ENCODE data around the gene TRANK1.
A peak's percentile ranks its signal among the peaks of the same experiment; 100 is the strongest.
"Not testable (repeated sequence)": the region's sequence is repeated elsewhere in the genome, so short reads cannot be mapped to it uniquely, and the experiment has no call there.

The TRANK1 gene

GRCh38 chr3:36881735-36882134, 63.1 kb downstream of the TRANK1 start:
- no peak for DNase-seq

- not testable (repeated sequence) for DNase-seq
Measured at GRCh38 chr3:36879842-36880241, 65.0 kb downstream of the TRANK1 start.

DNA sequence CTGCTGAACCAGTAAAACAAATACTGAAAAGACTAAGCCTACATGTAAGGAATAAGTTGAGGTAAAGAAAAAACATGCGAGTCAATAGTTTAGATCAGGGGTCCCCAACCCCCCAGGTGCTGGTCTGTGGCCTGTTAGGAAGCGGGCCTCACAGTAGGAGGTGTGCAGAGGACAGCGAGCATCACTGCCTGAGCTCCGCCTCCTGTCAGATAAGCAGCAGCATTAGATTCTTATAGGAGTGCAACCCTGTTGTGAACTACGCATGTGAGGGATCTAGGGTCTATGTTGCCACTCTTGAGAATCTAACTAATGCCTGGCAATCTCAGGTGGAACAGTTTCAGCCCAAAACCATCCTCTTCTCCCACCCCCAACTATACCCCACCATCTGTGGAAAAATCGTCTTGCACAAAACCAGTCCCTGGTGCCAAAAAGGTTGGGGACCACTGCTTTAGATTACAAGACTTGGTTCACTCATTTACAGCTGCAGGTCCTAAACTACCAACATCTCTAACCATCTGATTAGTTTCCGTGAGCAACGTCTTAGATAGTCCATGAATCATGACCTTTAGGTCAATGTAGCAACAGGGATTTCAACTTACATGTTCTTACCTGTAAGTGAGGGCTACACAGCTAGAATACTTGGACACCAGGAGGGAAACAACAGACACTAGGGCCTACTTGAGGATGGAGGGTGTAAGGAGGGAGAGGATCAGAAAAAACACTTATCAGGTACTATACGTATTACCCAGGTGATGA, 66.7 kb downstream of the TRANK1 start:
- DNase-seq = no peak

DNA sequence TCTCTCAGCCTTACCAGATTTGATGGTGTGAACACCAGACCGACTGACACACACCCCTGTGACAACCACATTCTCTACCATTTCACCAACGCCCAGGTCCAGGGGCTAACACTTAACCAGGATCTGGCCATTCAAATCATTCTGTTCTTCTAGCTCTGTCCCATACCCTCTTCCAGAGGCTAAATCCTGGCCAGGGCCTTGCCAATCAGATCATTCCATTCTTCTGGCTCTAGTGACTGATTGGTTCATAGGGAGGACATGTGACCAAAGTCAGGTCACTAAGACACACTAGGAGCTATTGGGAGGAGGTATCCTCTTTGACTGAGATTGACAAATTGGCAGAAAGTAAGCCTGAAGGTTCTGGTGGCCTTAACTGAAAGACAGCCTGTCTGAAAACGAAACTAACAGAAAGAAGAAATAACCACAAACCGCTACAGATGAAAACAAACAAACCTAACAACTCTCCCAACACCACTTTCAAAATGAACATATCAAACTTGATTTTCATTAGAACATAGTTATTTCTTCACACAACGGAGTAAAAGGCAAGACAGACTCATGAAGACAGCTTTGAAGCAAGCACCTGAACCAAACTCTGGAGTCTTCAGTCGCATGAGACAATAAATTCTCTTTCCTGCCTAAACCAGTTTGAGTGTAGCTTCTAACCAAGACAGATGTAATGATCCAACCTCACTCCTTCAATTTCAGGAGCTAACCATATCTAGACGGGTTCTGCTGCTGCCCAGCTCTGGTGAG, 68.5 kb downstream of the TRANK1 start:
- DNase-seq = peak; percentile 24

DNA sequence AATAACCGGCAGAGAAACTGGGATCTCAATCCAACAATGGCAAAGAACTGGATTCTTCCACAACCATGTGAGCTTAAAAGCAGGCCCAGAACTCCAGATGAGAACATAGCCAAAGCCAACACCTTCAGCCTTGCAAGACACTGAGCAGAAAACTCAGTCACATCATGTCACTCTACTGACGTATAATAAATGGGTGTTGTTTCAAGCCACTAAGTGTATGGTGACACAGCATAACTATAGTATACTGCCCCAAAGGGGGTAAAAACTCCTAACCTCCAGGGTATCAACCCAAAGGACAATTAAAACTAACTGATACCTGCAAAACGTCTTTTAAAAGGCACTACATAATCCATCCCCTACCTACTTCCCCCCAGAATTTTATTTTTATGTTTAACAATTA, 69.5 kb downstream of the TRANK1 start:
- DNase-seq = no peak

- no peak for DNase-seq
Measured at GRCh38 chr3:36874424-36874823, 70.4 kb downstream of the TRANK1 start.

DNA sequence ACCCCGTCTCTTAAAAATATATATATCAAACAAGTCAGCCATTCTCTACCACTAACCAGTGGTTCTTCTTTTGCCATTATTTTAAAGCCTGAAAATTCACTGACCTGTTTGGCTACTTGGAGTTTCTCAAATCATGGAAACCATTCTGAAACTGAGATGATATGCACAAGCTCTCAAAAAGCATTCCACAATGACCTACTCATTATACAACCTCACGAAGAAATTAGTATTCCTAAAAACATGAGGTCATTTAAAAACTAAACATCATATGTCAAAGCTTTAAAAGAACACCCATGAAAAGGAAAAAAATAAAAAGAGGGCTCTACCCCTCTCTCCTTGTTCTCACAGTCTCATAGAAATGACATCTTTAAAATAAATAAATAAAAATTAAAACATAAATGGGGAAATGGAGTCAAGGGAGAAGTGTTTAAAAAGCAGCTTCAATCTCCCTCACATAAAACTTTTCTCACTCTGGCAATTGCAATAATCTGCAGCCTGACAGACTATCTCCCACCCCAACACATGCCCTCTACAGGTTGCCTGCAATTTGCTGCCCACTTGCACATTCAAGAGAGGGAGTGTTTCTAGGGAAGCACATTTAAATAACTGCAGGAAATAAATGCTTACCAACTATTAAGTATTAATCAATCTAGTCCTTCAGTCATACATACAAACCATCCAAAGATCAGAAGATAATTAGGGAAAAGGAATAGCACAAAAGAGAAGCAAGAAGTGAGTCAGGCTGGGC, 73.3 kb downstream of the TRANK1 start:
- DNase-seq = no peak

DNA sequence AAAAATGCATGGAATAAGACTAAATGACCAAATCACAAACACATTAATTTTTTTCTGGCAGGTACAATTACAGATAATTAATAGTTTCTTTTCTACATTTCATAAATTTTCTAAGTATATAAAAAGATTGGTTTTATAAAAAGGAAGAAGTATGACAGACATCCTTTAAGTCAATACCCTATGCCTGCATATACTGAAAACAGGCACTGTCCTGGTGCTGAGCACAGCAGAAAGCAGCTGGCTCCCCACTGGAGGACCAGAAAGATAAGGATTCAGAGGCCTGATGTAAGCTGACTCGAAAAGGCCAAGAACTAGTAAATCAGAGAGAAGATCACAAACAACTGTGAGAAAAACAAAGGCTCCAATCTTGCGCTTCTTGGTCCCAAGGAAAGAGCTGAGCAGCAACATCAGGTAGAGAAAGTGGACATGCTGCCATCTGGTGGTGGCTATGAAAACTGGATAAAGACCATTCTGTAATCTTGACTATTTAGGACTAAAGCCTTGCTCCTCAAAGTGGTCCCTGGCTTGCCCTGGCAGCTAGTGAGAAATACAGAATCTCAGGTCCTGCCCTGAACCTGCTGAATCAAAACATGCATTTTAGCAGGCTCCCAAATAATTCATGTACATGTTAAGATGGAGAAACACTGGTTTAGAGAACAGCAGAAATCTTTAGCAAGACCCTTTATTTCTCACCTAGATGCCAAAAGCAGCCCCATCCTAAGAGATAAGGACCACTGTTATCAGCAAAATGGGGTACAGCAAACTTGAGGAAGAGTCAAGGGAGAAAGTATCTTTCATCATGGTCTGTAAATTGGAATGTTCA, 76.0 kb downstream of the TRANK1 start:
- peak; percentile 27 for DNase-seq

GRCh38 chr3:36867810-36868209, 77.0 kb downstream of the TRANK1 start:
- DNase-seq = no peak

GRCh38 chr3:36866368-36866767, 78.5 kb downstream of the TRANK1 start:
- DNase-seq = no peak

GRCh38 chr3:36864180-36865053, 80.4 kb downstream of the TRANK1 start:
- DNase-seq = no peak

GRCh38 chr3:36862076-36862755, 82.6 kb downstream of the TRANK1 start:
- DNase-seq = no peak

DNA sequence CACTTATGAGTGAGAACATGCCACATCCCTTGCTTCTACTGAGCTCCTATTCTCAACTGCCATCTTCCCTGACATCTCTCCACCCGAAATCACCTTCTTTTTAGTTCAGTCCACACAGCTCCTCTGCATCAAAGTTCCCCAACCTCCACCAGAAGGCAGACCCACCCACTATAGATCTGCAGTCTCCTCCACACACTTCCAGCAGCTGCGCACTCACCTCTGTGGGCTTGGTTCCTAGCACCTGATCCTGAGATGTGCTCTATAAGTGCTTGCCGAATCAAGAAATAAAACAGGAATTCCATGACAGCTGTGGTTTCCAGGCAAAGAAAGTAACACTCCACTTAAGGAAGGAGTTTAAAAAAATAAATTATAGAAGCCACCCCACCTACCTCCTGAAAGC, 85.4 kb downstream of the TRANK1 start:
- DNase-seq = no peak

GRCh38 chr3:36852071-36852470, 92.8 kb downstream of the TRANK1 start:
- no peak for DNase-seq

- no peak for DNase-seq
Measured at GRCh38 chr3:36850743-36851142, 94.1 kb downstream of the TRANK1 start.

DNA sequence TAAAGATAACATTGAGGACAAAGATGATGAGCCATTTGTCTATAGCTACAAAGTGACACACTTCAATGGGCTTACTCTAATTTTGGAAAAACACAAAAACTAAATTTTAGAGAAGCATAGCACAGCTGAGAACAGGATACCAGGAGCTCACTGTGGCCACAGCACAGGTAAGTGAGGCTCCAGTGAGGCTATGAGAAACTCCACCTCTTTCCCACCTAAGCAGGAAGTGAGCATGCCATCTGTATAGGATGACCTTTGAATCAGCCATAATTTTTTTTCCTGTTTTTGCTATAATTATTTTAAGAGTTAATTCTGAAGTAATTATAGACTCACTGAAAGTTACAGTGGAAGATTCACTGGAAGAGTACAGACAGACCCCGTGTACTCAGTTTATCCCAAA, 98.4 kb downstream of the TRANK1 start:
- DNase-seq = no peak

GRCh38 chr3:36843065-36844051, 101.5 kb downstream of the TRANK1 start:
- peak; percentile 47 for DNase-seq

- DNase-seq = no peak
Measured at GRCh38 chr3:36842275-36842674, 102.6 kb downstream of the TRANK1 start.

GRCh38 chr3:36840453-36840921, 104.4 kb downstream of the TRANK1 start:
- DNase-seq = no peak

- DNase-seq = no peak
Measured at GRCh38 chr3:36837089-36837488, 107.8 kb downstream of the TRANK1 start.
